NT2/D1 (cell line): ENCODE data around the gene INMT.

Experiments used
- DNase-seq: peaks from one replicate; pipeline ENCODE4 v3.0.0-alpha.2; 2011; ENCODE audit warnings: low read depth, low spot score
- H3K27me3 ChIP-seq: 2 replicates; pipeline ENCODE4 v1.6.0; 2011; ENCODE audit warnings: mild to moderate bottlenecking; ENCODE audit not compliant: insufficient read length, insufficient read depth
- H3K36me3 ChIP-seq: 2 replicates; pipeline ENCODE4 v1.6.1; 2011; ENCODE audit warnings: mild to moderate bottlenecking, low read length, mixed read lengths; ENCODE audit not compliant: insufficient read depth, insufficient read length
- H3K4me1 ChIP-seq: 2 replicates; pipeline ENCODE4 v1.5.1; 2011; ENCODE audit not compliant: insufficient read depth, insufficient read length
- H3K4me3 ChIP-seq: 2 replicates; pipeline ENCODE4 v1.5.1; 2011; ENCODE audit warnings: low read depth; ENCODE audit not compliant: insufficient read length
- H3K9ac ChIP-seq: 2 replicates; pipeline ENCODE4 v1.6.0; 2011; ENCODE audit warnings: low read depth; ENCODE audit not compliant: insufficient read length
- H3K9me3 ChIP-seq: 2 replicates; pipeline ENCODE4 v1.5.1; 2011; ENCODE audit warnings: mild to moderate bottlenecking, low read length; ENCODE audit not compliant: insufficient read depth
- SUZ12 ChIP-seq: IDR thresholded peaks from 2 replicates; pipeline ENCODE4 v1.6.1; 2011; ENCODE audit not compliant: insufficient read length, insufficient read depth; ENCODE audit errors: extremely low read depth
- YY1 ChIP-seq: IDR thresholded peaks from 2 replicates; pipeline ENCODE4 v1.6.1; 2011; ENCODE audit not compliant: insufficient read length, insufficient read depth
- ZNF274 ChIP-seq: IDR thresholded peaks from 2 replicates; pipeline ENCODE4 v1.6.1; 2011; ENCODE audit warnings: mild to moderate bottlenecking, low read depth, low read length

The INMT gene

GRCh38 chr7:30733691-30734090 lies 18.2 kb upstream of the INMT start:
- Histone ChIP-seq H3K9me3 (peaks cover 8% of the 10 kb centered on the region; the same call in 1 of the 2 replicates), H3K4me1 (peaks cover 7% of the 10 kb centered on the region), H3K9ac (no peak overlapping the region), H3K27me3 (no peaks in the 10 kb centered on the region), H3K4me3 (no peak overlapping the region), H3K36me3 (no peaks in the 10 kb centered on the region)
- TF ChIP-seq SUZ12 = no peak
- no peak for TF ChIP-seq ZNF274
- no peak for TF ChIP-seq YY1
- no peak for DNase-seq

GRCh38 chr7:30734497-30734896 lies 17.4 kb upstream of the INMT start:
- H3K27me3 ChIP-seq = no peaks in the 10 kb centered on the region
- DNase-seq = no peak
- no peak for TF ChIP-seq SUZ12
- no peak for TF ChIP-seq YY1
- TF ChIP-seq ZNF274 = no peak
- H3K9me3 ChIP-seq = peaks cover 8% of the 10 kb centered on the region; the same call in 1 of the 2 replicates
- no peaks in the 10 kb centered on the region for H3K36me3 ChIP-seq
- H3K4me1 ChIP-seq = peaks cover 7% of the 10 kb centered on the region
- H3K9ac ChIP-seq = no peak overlapping the region
- no peak overlapping the region for H3K4me3 ChIP-seq

GRCh38 chr7:30735631-30736030 lies 16.3 kb upstream of the INMT start:
- peaks cover 8% of the 10 kb centered on the region for H3K4me1 ChIP-seq
- H3K36me3 ChIP-seq = no peaks in the 10 kb centered on the region
- H3K9me3 ChIP-seq = peaks cover 8% of the 10 kb centered on the region; the same call in 1 of the 2 replicates
- no peak overlapping the region for H3K9ac ChIP-seq
- no peaks in the 10 kb centered on the region for H3K27me3 ChIP-seq
- H3K4me3 ChIP-seq = no peak overlapping the region
- TF ChIP-seq YY1 (no peak), ZNF274 (no peak), SUZ12 (no peak)
- no peak for DNase-seq

GRCh38 chr7:30736291-30736690 lies 15.6 kb upstream of the INMT start:
- H3K4me3 ChIP-seq = no peak overlapping the region
- no peaks in the 10 kb centered on the region for H3K36me3 ChIP-seq
- no peak for DNase-seq
- H3K27me3 ChIP-seq = no peaks in the 10 kb centered on the region
- H3K9me3 ChIP-seq = peaks cover 8% of the 10 kb centered on the region; the same call in 1 of the 2 replicates
- H3K4me1 ChIP-seq = peaks cover 12% of the 10 kb centered on the region
- H3K9ac ChIP-seq = no peak overlapping the region
- TF ChIP-seq YY1 = no peak
- TF ChIP-seq ZNF274 = no peak
- no peak for TF ChIP-seq SUZ12

GRCh38 chr7:30738026-30738915 lies 13.7 kb upstream of the INMT start:
- no peaks in the 10 kb centered on the region for H3K36me3 ChIP-seq
- peaks cover 3% of the 10 kb centered on the region for H3K27me3 ChIP-seq
- TF ChIP-seq SUZ12 = no peak
- TF ChIP-seq YY1 = no peak
- TF ChIP-seq ZNF274 = no peak
- no peak for DNase-seq
- H3K4me1 ChIP-seq = peaks cover 9% of the 10 kb centered on the region
- H3K9ac ChIP-seq = no peak overlapping the region
- peaks cover 8% of the 10 kb centered on the region; the same call in 1 of the 2 replicates for H3K9me3 ChIP-seq
- H3K4me3 ChIP-seq = no peak overlapping the region

GRCh38 chr7:30739691-30740090 lies 12.2 kb upstream of the INMT start:
- H3K9ac ChIP-seq = no peak overlapping the region
- peaks cover 3% of the 10 kb centered on the region for H3K27me3 ChIP-seq
- no peaks in the 10 kb centered on the region for H3K36me3 ChIP-seq
- H3K4me3 ChIP-seq = no peak overlapping the region
- no peak for TF ChIP-seq SUZ12
- TF ChIP-seq YY1 = no peak
- no peak for TF ChIP-seq ZNF274
- H3K4me1 ChIP-seq = peaks cover 11% of the 10 kb centered on the region
- peaks cover 8% of the 10 kb centered on the region; the same call in 1 of the 2 replicates for H3K9me3 ChIP-seq
- DNase-seq = no peak
